MCF 10A (cell line): ENCODE data around the gene SKA1. TPM values are rescaled to one million over a fixed set of nuclear protein-coding genes. Genes with fewer than 3 reads are reported as not detected.
A peak's percentile ranks its signal among the peaks of the same experiment; 100 is the strongest.

ENCODE experiments used
- BruUV-seq: library from RNA; stranded (reverse); fragments of 400-500 nt; replicated peaks from 2 replicates; lab custom pipeline; 2021; lab: Mats Ljungman, UMichigan
- CTCF ChIA-PET: fragments of 300-600 bp; sonication (Branson Sonifier 250); formaldehyde crosslinking; extraction: SDS; loops from one replicate; lab custom pipeline; 2021; ENCODE audit warnings: antibody characterized with exemption, inconsistent platforms; lab: Yijun Ruan, JAX
- POLR2A ChIA-PET: fragments of 300-600, 350-650 bp; sonication (Branson Sonifier 250); formaldehyde crosslinking; extraction: SDS; loops from one replicate; lab custom pipeline; 2020; ENCODE audit warnings: antibody characterized with exemption, inconsistent platforms; lab: Yijun Ruan, JAX
- DNase-seq: peaks from one replicate; pipeline ENCODE4 v3.0.0-alpha.2; 2018; ENCODE audit not compliant: unreplicated experiment
- H3K27ac Mint-ChIP-seq: one replicate; pipeline ENCODE4 v1.8.0; 2022; ENCODE audit warnings: mild to moderate bottlenecking, low read depth, mixed read lengths; ENCODE audit not compliant: unreplicated experiment
- H3K27me3 Mint-ChIP-seq: one replicate; pipeline ENCODE4 v1.8.0; 2022; ENCODE audit warnings: mixed read lengths; ENCODE audit not compliant: insufficient read depth, unreplicated experiment
- H3K36me3 Mint-ChIP-seq: one replicate; pipeline ENCODE4 v1.8.0; 2022; ENCODE audit warnings: mild to moderate bottlenecking, moderate library complexity, mixed read lengths; ENCODE audit not compliant: insufficient read depth, unreplicated experiment
- H3K4me1 Mint-ChIP-seq: one replicate; pipeline ENCODE4 v1.8.0; 2022; ENCODE audit warnings: mixed read lengths; ENCODE audit not compliant: insufficient read depth, unreplicated experiment
- H3K4me3 Mint-ChIP-seq: one replicate; pipeline ENCODE4 v1.8.0; 2022; ENCODE audit warnings: mild to moderate bottlenecking, moderate library complexity, mixed read lengths; ENCODE audit not compliant: unreplicated experiment
- H3K9me3 Mint-ChIP-seq: one replicate; pipeline ENCODE4 v1.8.0; 2022; ENCODE audit warnings: mixed read lengths; ENCODE audit not compliant: unreplicated experiment
- intact Hi-C: fragments of 100-400 bp; cut with micrococcal nuclease; formaldehyde crosslinking; loops from 2 replicates; pipeline ENCODE4 v1.14.1; 2022
- total RNA-seq: library from RNA; stranded (reverse); gene quantifications from 2 replicates; pipeline ENCODE4 v1.2.3, GENCODE V29; 2022
- TF ChIP-seq, protein P1 (sequence below): fragments of 200-600 bp; IDR thresholded peaks from one replicate; pipeline ENCODE4 v1.8.0; 2022; ENCODE audit warnings: antibody characterized with exemption, mild to moderate bottlenecking; ENCODE audit not compliant: unreplicated experiment

The SKA1 gene
- total RNA-seq, 1 experiment from 2014 or later = 18.7 TPM

DNA sequence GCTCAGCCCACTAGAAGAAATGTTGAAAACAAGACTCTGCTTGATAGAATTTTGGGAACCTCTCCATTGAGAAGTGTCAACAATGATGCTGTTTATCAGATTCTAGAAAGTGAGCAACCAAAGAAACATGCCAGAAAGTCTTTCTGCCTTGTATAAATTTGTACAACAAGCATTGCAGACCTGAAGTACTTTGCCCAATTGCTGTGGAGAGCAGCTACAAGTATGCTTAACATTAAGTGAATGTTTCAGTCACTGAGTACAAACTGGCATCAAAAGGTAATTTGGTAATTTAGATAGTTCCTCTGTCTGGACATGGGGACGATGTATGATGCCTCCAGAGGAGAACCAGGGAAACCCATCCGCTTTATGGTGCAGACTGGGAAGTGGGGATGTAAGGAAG is 33.4 kb upstream of the SKA1 start:
- no peaks in the 10 kb centered on the region for H3K27me3 Mint-ChIP-seq
- H3K36me3 Mint-ChIP-seq = no peaks in the 10 kb centered on the region
- ChIA-PET POLR2A (interaction anchor here (1.2 kb wide), 1 partner anchor 16 kb away, joined by 4 read pairs; no protein-coding TSS in a partner anchor), CTCF (interaction anchor here (0.6 kb wide), 1 partner anchor 10 kb away, joined by 3 read pairs; no protein-coding TSS in a partner anchor)
- TF ChIP-seq, protein P1, sequence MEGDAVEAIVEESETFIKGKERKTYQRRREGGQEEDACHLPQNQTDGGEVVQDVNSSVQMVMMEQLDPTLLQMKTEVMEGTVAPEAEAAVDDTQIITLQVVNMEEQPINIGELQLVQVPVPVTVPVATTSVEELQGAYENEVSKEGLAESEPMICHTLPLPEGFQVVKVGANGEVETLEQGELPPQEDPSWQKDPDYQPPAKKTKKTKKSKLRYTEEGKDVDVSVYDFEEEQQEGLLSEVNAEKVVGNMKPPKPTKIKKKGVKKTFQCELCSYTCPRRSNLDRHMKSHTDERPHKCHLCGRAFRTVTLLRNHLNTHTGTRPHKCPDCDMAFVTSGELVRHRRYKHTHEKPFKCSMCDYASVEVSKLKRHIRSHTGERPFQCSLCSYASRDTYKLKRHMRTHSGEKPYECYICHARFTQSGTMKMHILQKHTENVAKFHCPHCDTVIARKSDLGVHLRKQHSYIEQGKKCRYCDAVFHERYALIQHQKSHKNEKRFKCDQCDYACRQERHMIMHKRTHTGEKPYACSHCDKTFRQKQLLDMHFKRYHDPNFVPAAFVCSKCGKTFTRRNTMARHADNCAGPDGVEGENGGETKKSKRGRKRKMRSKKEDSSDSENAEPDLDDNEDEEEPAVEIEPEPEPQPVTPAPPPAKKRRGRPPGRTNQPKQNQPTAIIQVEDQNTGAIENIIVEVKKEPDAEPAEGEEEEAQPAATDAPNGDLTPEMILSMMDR = no peak
- no peak overlapping the region for H3K4me3 Mint-ChIP-seq
- DNase-seq = no peak
- BruUV-seq = no TSS peak
- no peak overlapping the region for H3K27ac Mint-ChIP-seq
- intact Hi-C loops = no loop called here
- H3K4me1 Mint-ChIP-seq = no peaks in the 10 kb centered on the region
- no peaks in the 10 kb centered on the region for H3K9me3 Mint-ChIP-seq

DNA sequence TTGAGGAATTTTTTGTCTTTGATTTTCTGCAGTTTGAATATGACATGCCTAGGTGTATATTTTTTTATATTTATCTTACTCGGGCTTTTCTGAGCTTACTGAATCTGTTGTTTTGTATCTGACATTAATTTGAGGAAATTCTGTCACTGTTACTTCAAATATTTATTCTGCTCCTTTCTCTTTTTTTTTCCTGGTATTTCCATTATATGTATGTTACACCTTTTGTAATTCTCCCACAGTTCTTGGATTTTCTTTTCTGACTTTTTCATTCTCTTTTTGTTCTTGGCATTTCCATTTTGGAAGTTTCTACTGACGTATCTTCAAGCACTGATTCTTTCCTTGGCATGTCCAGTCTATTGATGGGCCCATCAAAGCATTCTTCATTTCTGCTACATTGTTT is 24.1 kb upstream of the SKA1 start:
- TF ChIP-seq, protein P1 = no peak
- H3K27ac Mint-ChIP-seq = no peak overlapping the region
- H3K4me3 Mint-ChIP-seq = no peak overlapping the region
- no TSS peak for BruUV-seq
- CTCF ChIA-PET = interaction anchor here (0.6 to 1.2 kb wide), 5 partner anchors 53 to 841 kb away, joined by 3 to 5 read pairs (median 3); no protein-coding TSS in a partner anchor
- H3K27me3 Mint-ChIP-seq = peaks cover 27% of the 10 kb centered on the region
- H3K4me1 Mint-ChIP-seq = peaks cover 2% of the 10 kb centered on the region
- no peak for DNase-seq
- no peaks in the 10 kb centered on the region for H3K36me3 Mint-ChIP-seq
- POLR2A ChIA-PET = no interaction called here
- peaks cover 8% of the 10 kb centered on the region for H3K9me3 Mint-ChIP-seq
- intact Hi-C loops = loop anchor here (10.0 kb wide), 2 partner anchors 236 to 486 kb away; no protein-coding TSS in a partner anchor

DNA sequence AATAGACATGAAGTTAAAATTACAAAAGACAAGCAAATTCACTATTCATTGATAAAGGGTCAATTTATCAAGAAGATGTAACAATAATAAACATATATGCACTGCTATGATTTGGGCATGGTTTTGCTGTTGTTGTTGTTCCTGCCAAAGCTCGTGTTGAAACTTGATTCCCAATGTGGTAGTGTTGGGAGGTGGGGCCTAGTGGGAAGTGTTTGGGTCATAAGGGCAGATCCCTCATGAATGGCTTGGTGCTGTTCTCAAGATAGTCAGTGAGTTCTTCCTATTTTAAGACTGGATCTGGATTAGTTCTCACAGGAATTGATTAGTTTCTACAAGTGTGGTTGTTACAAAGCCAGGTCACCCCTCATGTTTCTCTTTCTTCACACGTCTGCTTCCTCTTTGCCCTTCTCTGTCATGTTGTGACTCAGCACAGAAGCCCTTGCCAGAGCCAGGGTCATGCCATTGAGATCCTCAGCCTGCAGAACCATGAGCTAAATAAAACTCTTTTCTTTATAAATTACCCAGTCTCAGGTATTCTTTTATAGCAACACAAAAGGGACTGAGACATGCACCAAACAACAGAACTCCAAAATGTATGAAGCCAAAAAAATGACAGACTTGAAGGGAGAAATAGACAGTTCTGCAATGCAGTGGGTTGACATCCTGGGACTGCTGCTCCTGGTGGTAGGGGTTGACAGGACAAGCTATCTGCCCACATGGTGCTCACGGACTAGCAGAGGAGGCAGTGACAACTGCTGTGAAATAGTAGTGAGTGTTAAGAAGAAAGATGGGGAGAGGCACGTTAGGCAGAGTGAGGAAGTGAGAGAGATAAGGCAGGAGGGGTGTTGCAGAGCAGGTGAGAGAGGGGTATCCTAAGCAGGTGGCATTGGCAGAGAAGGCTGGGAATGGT is 18.6 kb upstream of the SKA1 start:
- ChIA-PET CTCF (interaction anchor here (0.5 to 5.4 kb wide), 42 partner anchors 13 to 1948 kb away, joined by 3 to 103 read pairs (median 4); partner anchors contain the start of genes CFAP53 and MBD1), POLR2A (interaction anchor here (0.7 to 2.8 kb wide), 12 partner anchors 14 to 139 kb away, joined by 3 to 11 read pairs (median 4); partner anchors contain the start of gene MBD1)
- Mint-ChIP-seq H3K4me1 (peaks cover 15% of the 10 kb centered on the region), H3K4me3 (no peak overlapping the region), H3K27me3 (peaks cover 28% of the 10 kb centered on the region), H3K9me3 (no peaks in the 10 kb centered on the region), H3K27ac (peak overlapping the region; percentile 78), H3K36me3 (no peaks in the 10 kb centered on the region)
- BruUV-seq = no TSS peak
- TF ChIP-seq, protein P1 = no peak
- intact Hi-C loops = loop anchor here (5.0 to 10.0 kb wide), 4 partner anchors 49 to 491 kb away; no protein-coding TSS in a partner anchor
- DNase-seq = peak; percentile 71

DNA sequence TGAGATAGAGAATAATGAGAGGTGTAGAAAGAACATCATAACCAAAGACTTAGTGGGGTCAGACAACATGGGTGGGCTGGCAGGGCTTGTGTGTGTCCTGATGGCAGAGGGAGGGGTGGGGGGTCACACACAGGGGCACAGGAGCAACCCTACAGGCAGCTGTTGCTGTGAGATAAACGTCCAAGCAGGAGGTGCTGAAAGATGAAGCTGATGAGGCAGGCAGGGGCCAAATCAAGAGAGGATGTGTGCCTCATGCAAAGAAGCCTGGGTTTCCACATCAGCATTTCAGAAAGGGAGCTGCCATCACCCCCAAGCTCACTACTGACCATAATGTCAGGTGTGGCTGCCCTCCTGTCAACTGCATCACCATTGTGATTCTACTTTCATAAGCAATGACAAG is 16.0 kb upstream of the SKA1 start:
- intact Hi-C loops = loop anchor here (5.0 to 10.0 kb wide), 4 partner anchors 52 to 494 kb away; no protein-coding TSS in a partner anchor
- no peaks in the 10 kb centered on the region for H3K9me3 Mint-ChIP-seq
- ChIA-PET CTCF (interaction anchor here (0.6 to 1.5 kb wide), 6 partner anchors 26 to 318 kb away, joined by 3 to 5 read pairs (median 4); no protein-coding TSS in a partner anchor), POLR2A (interaction anchor here (0.6 kb wide), 1 partner anchor 16 kb away, joined by 3 read pairs; the partner anchor contains the start of gene SKA1)
- no peak for DNase-seq
- H3K27ac Mint-ChIP-seq = no peak overlapping the region
- no TSS peak for BruUV-seq
- H3K4me1 Mint-ChIP-seq = peaks cover 15% of the 10 kb centered on the region
- TF ChIP-seq, protein P1 = no peak
- H3K4me3 Mint-ChIP-seq = no peak overlapping the region
- peaks cover 12% of the 10 kb centered on the region for H3K27me3 Mint-ChIP-seq
- H3K36me3 Mint-ChIP-seq = no peaks in the 10 kb centered on the region
